Measurements from ENCODE around the gene NPTN.
"Not testable (repeated sequence)": the region's sequence is repeated elsewhere in the genome, so short reads cannot be mapped to it uniquely, and the experiment has no call there.

Gene NPTN

DNA sequence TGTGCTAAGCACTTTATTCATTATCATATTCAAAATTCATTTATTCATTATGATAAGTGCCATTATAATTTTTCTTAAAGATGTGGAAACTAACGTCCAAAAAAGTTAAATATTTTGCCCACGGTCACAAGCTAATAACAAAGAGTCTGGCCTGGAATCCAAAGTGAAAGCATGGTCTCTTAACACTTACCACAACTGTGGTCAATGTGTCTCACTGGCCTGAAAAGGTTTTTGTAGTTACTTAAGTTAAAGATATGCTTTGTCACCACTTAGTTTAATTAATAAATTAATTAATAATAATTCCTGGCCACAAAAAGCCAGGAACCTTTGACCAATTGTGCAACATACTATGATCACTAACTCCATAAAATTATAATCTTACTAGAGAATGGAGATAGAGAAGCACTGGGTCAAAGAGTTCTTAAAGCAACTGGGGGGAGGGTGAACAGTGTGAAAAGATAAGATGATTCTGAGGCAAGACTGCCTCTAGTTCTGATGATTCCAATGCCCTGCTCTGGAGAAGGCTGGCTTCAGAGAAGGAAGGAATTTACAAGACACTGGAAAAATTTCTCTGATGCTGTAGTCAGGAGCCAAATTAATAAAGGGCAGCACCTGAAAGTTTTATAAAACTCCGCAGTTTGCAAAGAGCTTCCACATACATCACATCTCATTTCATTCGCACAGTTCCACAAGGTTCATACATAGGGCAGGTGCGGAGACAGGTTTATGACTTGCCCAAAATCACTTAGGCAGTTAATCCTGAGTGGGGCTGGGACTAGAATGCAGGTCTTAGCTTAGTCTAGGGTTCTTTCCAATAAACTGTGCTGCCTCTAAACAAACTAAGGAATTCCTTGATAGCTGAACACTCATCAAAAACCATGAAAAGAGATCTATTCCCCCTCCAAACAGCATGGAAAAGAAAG, 32.5 kb downstream of the NPTN start:
- no peak for DNase-seq (ENCODE audit: low read depth)

DNA sequence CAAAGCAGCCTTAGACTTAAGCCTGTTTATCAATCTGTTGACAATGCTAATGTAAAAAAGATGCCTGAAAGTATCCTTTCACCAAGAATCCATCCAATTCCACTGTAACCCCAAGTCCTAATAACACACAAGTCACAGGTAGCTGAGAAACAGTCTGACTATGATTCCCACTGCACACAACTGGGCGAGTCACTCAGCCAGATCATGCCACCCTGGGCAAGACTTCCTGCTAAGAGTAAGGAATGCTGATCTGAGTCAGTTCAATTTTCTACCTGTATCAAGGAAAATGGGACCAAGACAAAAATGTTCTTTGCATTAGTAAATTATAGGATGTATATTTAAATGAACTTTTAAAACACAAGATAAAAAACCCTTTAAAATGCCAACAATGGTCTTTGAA, 33.3 kb downstream of the NPTN start:
- peak; percentile 28 for DNase-seq (ENCODE audit: low read depth)

DNA sequence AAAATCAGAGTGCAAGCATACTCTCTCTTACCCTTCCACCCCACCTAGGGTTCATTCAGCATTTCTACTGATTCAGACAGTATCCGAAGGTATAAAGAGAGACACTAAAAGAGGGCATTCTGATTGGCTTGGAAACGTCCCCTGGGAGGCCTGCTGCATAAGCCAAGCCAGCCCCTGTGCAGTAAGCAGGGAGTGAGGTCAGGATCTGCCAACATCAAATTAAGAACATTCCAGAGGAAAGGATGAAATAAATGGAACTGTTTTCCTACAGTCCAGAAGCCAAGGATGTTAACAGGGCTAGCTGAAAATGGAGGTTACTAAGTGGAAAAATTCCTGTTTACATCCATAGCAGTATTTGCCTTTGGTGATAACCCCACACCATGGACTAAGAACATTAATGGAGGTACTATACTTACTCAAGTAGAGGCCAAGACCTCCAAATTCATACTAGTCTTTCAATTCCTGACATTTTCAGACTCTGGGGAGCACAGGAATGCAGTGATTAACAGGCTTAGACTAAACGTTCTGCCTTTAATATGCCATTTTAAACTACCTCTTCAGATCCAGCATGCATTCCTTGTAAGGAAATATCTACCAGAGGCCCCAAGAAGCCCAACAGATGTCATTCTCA, 34.5 kb downstream of the NPTN start:
- no peak for DNase-seq (ENCODE audit: low read depth)

DNA sequence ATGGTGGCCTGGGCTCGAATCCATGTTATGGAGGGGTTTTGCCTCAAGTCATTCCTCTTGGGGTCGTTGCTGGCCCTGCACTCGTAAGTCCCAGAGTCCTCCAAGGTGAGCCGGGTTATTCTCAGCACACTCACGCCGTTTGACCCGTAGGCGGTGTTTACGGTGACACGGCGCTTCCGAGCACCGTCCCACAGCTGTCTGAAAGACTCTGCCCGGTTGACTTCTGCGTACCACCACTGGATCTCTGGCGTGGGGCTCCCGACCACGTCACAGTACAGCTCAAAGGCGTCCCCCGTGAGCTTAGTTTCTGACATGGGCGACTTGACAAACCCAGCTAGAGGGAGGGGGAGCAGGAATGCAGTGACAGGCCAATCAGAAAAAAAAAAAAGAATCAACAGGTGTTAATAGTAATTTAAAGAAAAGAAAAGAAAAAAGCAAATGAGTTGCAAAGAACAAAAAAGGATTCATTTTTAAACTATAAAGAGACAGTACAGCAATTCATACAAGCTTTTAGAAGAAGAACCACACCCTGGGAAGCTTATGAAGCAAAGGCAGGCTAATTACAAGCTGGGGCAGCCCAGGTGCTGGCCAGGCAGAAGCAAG, 36.1 kb downstream of the NPTN start:
- DNase-seq (ENCODE audit: low read depth) = no peak

DNA sequence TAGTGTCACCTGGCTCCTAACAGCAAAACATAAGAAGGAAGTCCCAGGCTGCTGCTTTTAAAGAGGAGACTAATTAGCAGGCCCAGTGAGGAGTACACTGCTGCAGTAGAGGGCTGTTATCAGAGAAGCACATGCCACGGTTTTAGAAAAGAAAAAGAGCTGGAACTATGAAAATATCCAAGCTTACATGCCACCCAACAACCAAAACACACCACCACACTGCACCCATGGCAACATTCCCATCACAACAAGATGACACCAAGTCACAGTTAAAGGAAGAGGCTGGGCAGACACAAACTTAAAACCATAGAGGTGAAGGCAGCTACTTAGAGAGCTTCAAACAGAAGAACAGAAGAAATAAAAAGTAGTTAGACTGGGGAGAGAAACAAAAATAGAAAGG, 37.0 kb downstream of the NPTN start:
- DNase-seq (ENCODE audit: low read depth) = no peak

DNA sequence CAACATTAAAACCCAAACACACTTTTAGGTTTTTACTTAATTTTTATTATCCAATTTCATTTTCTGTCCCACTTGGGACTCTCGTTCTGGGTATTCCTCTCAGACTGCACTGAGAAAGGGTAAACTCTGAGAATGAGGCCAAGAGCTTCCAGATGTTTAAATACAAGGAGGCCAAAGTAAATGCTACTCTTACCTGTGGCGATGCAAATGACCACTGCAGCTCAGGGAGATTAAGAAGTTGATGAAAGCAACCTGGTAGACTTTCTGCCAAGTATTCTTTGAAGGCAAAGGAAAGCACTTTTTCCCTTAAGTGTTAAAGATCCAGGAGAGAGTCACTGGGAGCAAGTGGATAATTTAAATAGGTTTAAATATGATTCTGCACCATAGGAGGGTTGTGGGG, 39.1 kb downstream of the NPTN start:
- no peak for DNase-seq (ENCODE audit: low read depth)

DNA sequence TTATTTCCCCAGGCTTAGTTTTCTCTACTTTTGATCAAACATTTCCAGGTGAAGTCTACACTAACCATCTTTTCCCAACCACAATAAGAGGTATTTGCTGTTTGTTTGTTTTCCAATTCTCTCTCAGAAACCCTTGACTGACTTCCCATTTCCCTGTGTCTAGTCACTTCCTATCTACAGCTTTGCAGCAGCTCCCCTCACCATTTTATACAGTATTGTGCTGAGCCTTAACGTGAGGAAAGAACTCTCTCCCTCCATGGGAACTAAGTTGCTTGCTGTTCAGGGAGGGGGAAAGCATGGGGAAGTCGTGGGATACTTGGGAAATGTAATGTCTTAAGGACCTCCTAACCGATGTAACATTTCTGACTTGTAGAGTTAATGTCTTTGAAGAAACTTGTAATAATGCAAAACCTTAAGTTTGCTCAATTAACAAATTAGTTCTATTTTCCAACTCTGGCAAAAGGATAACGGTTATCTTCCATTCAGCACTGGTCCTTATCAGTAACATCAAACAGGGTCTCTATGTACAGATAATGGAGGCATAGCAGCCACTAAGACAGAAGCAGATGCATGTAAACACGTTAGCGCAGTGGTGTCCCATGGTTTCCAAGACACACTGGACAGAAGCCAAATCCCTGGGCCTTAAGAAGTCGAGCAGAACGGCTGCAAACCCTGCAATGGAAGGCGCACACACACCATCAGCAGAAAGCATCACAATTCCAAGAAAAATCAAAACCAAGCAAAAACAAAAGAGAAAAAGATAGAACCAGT, 39.7 kb downstream of the NPTN start:
- peak; percentile 66 for DNase-seq (ENCODE audit: low read depth)

DNA sequence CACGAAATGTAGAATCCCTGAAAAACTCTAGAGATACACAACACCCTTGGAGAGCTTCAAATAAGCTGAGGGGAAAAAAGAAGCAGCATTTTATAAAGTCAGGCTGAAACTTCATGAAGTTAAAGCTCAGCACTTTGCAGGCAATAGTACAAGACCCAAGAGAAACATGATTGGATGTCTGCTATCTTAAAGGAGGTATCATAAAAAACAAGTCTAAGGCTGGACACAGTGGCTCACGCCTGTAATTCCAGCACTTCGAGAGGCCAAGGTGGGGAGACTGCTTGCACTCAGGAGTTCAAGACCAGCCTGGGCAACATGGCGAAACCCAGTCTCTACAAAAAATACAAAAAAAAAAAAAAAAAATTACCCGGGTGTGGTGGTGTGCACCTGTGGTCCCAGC, 42.9 kb downstream of the NPTN start:
- no peak for DNase-seq (ENCODE audit: low read depth)

DNA sequence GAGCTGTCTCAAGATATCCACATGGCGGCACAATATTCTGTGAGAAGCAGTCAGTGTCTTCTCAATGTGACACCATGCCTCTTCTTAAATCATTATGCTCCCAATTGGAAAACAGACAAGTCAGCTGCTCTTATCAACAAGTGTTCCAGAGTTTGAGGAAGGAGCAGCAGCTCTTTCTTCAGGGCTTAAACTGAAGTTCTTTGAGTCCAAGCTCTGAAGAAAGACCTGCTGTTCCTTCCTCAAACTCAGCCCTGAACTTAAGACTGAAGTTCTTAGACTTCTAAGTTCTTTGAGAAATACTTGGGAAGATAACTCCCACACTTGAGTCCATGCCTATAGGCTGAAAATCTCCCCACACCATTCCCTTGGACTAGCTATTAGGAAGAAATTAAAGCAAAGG, 43.4 kb downstream of the NPTN start:
- no peak for DNase-seq (ENCODE audit: low read depth)

DNA sequence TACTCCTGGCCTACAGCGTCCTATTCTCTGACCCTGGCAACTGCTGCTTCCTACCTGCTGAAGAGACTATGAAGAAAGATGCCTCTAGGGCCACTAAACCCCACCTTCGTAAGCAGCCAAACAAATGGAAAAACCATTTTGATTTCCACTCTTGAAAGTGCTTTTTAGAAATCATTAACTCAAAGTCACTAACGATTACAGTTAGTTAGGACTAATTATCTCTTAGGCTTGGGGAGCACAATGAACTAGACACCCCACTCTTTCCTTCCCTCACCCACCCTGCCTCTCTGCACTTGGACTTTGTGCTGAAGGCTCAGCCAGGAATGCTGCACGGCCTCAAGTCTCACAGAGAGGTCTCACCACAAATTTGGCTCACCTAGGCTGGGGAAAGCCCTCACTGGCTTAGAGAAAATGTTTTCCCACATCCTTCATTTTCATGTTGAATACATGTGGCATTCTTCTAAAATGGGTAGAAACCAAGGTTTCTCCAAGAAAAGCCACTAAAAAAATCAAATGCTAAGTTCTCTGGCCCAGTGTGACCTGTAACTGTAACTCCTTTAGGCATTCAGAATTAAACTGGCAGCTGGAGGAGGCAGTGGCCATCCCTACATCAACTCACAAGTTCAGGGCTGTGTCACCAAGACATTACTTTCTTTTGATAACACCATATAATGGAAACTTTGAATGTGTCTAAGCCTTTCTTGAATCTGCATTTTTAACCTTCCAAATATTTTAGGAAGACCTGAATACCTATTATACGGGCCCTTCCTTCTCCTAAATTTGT, 47.1 kb downstream of the NPTN start:
- DNase-seq (ENCODE audit: low read depth) = no peak

DNA sequence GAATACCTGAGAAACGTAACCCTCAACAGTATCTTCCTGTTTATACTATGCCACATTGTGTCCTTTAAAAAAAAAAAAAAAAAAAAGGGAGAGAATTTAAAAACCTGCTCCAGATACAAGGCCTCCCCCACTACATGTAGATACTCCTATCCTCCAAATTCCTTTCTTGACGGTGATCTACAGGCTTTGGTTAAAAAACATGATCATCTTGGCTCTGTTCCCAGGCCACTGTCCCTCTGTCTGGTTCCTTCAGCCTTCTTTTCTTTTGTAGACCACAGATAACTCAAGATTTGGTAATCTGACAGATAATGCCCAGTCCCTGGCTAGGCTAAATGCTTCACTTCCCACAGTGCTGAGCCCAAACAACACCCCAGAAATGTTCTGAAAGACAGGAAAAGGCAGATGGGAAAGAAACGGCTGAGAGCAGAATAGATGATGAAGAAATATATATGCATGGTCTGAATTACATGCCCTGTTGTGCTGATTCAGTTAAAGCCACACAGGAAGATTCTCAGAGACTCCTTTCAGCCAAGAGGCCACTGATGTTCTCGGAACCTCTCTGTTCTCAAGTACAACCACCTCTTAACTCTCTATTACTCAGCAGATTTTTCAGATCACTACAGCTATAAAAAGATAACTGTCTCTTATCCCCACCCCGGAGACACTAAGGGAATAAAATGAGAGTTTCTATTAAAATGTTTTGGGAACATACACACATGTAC, 48.3 kb downstream of the NPTN start:
- peak; percentile 58 for DNase-seq (ENCODE audit: low read depth)

DNA sequence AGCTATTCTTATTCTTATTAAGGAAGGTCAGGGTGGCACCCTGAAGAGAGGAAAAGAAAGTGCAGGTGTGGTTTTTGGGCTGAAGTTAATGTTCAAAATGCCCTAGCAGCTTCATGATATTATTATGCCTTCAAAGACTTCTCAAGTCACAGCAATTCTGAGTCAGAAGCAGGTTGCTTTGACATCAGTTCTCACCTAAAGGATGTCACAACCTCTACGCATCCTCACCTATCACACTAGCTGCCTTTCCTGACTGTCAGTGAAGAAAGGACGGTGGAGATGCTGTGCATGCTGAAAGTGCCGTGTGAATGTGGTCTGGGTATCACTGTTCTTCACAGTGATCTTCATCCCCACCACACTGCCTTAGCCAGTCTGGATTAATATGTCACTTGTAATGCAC, 49.6 kb downstream of the NPTN start:
- no peak for DNase-seq (ENCODE audit: low read depth)

DNA sequence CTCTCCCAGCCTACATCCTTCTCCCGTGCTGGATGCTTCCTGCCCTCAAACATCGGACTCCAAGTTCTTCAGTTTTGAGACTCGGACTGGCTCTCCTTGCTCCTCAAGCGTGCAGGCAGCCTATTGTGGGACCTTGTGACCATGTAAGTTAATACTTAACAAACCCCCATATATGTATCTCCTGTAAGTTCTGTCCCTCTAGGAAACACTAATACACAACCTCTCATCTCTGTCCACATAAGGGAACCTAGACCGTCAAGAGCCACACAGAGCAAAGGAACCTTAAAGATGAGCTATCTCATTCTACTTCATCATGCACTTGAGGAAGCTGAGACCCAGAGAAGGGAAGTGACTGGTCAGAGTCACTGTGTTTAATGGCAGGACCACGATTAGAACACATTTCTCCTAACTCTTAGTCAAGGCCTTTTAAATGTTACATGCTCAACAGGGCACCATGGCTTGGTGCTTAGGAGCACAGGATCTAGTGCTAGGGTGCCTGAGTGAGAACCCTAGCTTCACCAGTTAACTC, 50.3 kb downstream of the NPTN start:
- DNase-seq (ENCODE audit: low read depth) = no peak

DNA sequence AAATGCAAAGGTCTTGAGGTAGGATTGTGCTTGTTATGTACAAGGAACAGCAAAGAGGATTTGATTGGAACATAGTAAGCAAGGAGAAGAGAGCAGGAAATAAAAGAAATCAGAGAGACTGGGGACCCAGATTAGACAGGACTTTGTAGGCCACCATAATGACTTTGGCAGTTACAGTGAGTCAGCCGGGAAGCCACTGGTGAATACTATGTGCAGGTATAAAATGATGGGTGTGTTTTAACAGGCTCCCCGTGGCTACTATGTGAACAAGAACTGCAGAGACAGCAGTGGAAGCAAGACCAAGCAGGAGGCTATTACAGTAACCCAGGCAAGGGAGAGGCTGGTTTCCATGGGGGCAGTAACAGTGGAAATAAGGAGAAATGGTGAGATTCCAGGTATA, 55.2 kb downstream of the NPTN start:
- DNase-seq (ENCODE audit: low read depth) = no peak

DNA sequence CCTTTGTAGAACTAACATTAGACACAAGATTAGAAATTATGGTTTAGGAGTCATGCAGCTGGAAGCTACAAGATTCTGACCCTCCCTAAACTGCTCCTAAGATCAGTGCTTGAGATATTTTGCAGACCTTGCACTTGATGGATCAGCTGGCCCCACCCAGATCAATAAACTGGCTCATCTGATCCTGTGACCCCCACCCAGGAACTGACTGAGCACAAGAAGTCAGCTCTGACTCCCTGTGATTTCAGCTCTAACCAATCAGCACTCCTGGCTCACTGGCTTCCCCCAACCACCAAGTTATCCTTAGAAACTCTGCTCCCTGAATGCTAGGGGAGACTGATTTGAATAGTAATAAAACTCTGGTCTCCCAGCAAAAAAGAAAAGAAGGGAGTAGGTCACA, 55.6 kb downstream of the NPTN start:
- DNase-seq (ENCODE audit: low read depth) = not testable (repeated sequence)

DNA sequence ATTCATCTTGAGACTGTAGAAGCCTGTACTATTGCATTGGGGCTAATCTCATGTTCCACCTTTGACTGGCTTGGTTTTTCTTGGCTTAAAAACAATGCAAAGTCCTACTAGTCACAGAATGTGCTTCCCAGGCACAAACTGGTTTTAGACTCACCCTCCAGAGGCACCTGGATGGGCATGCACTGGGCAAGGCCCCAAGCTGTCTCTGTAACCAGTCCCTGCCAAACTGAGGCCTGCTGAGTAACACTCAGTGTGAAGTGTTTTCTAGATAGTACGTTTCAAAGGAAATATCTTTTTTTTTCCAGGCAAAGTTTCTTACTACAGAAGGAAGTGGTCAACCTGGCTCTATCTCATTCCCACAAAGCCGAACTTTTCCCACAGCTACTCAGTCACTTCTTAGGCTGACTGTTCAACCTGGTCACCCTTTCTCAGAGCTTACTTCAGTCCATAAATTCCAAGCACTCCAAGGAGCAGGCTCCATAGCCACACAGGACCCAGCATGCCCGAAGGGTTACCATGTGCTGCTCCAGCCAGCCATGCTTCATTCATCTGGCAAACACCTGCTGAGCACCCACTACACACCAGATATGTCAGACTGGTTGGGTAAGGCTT, 57.4 kb downstream of the NPTN start:
- peak; percentile 34 for DNase-seq (ENCODE audit: low read depth)

DNA sequence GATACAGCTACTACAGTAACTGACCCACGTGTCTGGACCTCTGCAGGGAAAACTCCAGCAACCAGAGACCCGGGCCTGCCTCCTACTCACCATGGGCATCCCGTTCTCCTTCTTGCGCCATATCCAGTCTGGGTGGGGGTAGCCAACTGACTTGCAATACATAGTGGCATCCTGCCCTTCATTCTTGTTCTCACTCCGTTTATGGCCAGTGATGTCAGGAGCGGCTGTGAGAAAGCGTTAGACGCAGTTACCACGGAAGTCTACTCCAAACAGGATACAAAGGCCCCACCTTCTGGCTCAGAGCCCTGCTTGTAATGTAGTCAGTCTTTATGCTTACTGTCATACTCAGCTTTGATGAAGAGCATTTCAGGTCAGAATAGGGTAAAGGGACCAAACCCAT, 59.6 kb downstream of the NPTN start:
- DNase-seq (ENCODE audit: low read depth) = peak; percentile 95

DNA sequence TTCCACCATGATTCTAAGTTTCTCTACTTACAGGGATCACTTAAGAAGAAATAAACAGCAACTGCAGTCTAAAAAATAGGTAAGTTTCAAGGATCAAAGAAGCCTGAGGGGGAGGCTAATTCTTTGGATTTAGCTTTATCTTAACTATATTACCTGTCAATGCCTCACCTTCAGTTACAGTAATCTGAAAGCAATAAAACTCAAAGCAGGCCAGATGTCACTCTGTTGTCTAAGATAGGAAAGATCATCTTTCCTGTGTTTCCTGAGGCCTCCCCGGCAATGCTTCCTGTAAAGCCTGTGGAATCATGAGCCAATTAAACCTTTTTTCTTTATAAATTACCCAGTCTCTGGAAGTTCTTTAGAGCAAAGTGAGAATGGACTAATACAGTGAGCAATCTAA, 60.2 kb downstream of the NPTN start:
- no peak for DNase-seq (ENCODE audit: low read depth)

DNA sequence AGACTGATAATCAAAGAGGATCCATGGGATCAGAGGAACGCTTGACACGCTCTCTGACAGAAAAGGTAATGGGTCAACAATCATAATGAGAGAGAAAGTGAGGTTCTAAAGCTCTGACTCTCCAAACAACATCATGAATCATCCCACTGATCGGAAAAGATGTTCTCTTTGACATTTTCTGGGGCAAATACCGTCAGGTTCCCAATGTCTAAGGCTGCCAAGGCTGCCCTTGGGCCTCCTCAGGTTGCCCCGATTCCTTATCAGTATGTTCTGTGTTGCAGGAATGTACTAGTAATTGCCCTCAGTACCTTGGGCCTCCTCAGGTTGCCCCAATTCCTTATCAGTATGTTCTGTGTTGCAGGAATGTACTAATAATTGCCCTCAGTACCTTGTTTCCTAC, 60.9 kb downstream of the NPTN start:
- no peak for DNase-seq (ENCODE audit: low read depth)

DNA sequence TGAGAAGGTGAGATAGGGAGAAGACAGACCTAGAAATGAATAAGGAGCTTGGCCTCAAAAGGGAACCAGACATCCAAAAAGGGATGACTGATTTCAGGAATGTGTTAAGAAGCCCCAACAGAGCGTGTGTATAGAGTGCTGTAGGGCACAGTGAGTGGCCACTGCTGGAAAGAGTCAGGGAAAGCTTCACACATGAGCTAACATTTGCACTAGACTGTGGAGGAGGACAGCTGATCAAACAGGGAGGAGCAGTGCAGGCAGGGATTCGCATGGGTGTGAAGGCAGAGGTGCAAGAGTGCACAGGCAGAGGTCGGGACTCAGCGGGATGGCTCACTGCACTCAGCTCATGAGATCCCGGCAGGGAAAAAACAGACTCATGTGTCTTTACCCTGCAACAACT, 61.8 kb downstream of the NPTN start:
- no peak for DNase-seq (ENCODE audit: low read depth)
